Measurements from ENCODE around the gene PDCD11. TPM values are rescaled to one million over a fixed set of nuclear protein-coding genes. Genes with fewer than 3 reads are reported as not detected.
A peak's percentile ranks its signal among the peaks of the same experiment; 100 is the strongest.
"Not testable (repeated sequence)": the region's sequence is repeated elsewhere in the genome, so short reads cannot be mapped to it uniquely, and the experiment has no call there.

PDCD11 gene
- polyA plus RNA-seq, 2 of the 4 experiments (the other 2 are of a cell fraction): 26.2 to 32.6 TPM

GRCh38 chr10:103415581-103415980 lies 19.2 kb downstream of the PDCD11 start:
- Histone ChIP-seq H3K9me3 (no peaks in the 10 kb centered on the region), H3K4me2 (no peak overlapping the region), H3K27ac (no peak overlapping the region), H3K4me3 (no peak overlapping the region), H3K4me1 (no peaks in the 10 kb centered on the region)
- DNase-seq (ENCODE audit: low read depth in 1 of 2, low spot score in 1 of 2) (no peak), FAIRE-seq (no peak), ATAC-seq (no peak)
- TF ChIP-seq RCOR1 (IDR thresholded peaks at IDR 0.05; ENCODE audit: low read depth, low read length) (no peak), TP53 (CRISPR knock-in tag; IDR thresholded peaks at IDR 0.05) (no peak), EP300 (IDR thresholded peaks at IDR 0.05) (no peak), ZSCAN20 (CRISPR knock-in tag; IDR thresholded peaks at IDR 0.05) (no peak), JUN (IDR thresholded peaks at IDR 0.05) (no peak), CBX8 (IDR thresholded peaks at IDR 0.05) (no peak), RAD21 (conservative IDR thresholded peaks at IDR 0.05 in 1 of 2, IDR thresholded peaks at IDR 0.05 in 1 of 2) (no peak), CBX2 (IDR thresholded peaks at IDR 0.05; ENCODE audit: borderline replicate concordance, low read depth) (no peak), ZC3H11A (IDR thresholded peaks at IDR 0.05) (no peak), POLR2A (IDR thresholded peaks at IDR 0.05; ENCODE audit: low read length) (no peak), CHD2 (IDR thresholded peaks at IDR 0.05; ENCODE audit: low read length, partially characterized antibody) (no peak)
- ChIA-PET POLR2A (no interaction called here), CTCF (interaction anchor here (1.0 to 4.8 kb wide), 26 partner anchors 8 to 198 kb away, joined by 3 to 37 read pairs (median 5); partner anchors contain the start of genes ATP5MK and PDCD11)
- 85% methylated on average over 8 of the region's 8 CpGs for WGBS (ENCODE audit: missing lambda C conversion rate)

GRCh38 chr10:103416436-103417147 lies 20.2 kb downstream of the PDCD11 start:
- ChIA-PET POLR2A (no interaction called here), CTCF (interaction anchor here (0.7 to 5.5 kb wide), 55 partner anchors 9 to 273 kb away, joined by 3 to 37 read pairs (median 4); partner anchors contain the start of genes ATP5MK, CALHM1, CALHM3 and NEURL1)
- no peak overlapping the region for H3K4me3 ChIP-seq
- no peaks in the 10 kb centered on the region for H3K4me1 ChIP-seq
- no peaks in the 10 kb centered on the region for H3K9me3 ChIP-seq
- H3K27ac ChIP-seq: no peak overlapping the region
- FAIRE-seq (no peak), ATAC-seq (peak; percentile 78 to 85; a peak in 4 of 6 replicates), DNase-seq (ENCODE audit: low read depth in 1 of 2, low spot score in 1 of 2) (peak; percentile 44 to 70)
- 54% methylated on average over 8 of the region's 8 CpGs for WGBS (ENCODE audit: missing lambda C conversion rate)
- no peak for TF ChIP-seq JUNB (IDR thresholded peaks at IDR 0.05)
- TF ChIP-seq RAD21 (conservative IDR thresholded peaks at IDR 0.05 in 1 of 2, IDR thresholded peaks at IDR 0.05 in 1 of 2): peak; percentile 64 to 70
- no peak for TF ChIP-seq CBX8 (IDR thresholded peaks at IDR 0.05)
- no peak for TF ChIP-seq CBX2 (IDR thresholded peaks at IDR 0.05; ENCODE audit: borderline replicate concordance, low read depth)
- peak; percentile 74 for TF ChIP-seq CTCF (IDR thresholded peaks at IDR 0.05)
- no peak for TF ChIP-seq JUN (IDR thresholded peaks at IDR 0.05)
- TF ChIP-seq SMC3 (IDR thresholded peaks at IDR 0.05): peak; percentile 67
- no peak for TF ChIP-seq E2F6 (IDR thresholded peaks at IDR 0.05; ENCODE audit: borderline replicate concordance, low read depth)
- no peak for TF ChIP-seq HOXB13 (CRISPR knock-in tag; IDR thresholded peaks at IDR 0.05; ENCODE audit: low read depth)
- TF ChIP-seq GATA3 (IDR thresholded peaks at IDR 0.05; ENCODE audit: borderline replicate concordance): no peak
- no peak for TF ChIP-seq ELK1 (IDR thresholded peaks at IDR 0.05; ENCODE audit: low read depth, low read length)
- no peak for TF ChIP-seq ZNF302 (CRISPR knock-in tag; IDR thresholded peaks at IDR 0.05)
- TF ChIP-seq POLR2AphosphoS2 (conservative IDR thresholded peaks at IDR 0.05; ENCODE audit: low read length): no peak
- TF ChIP-seq FOXS1 (CRISPR knock-in tag; IDR thresholded peaks at IDR 0.05): no peak
- TF ChIP-seq RARB (CRISPR knock-in tag; IDR thresholded peaks at IDR 0.05): no peak
- H3K4me2 ChIP-seq: no peak overlapping the region

- FAIRE-seq, H3K4me1 ChIP-seq: not testable (repeated sequence)
Measured at GRCh38 chr10:103417148-103417469, 20.7 kb downstream of the PDCD11 start.

More at GRCh38 chr10:103417148-103417469, 20.7 kb downstream of the PDCD11 start:
- POLR2A ChIA-PET; ATAC-seq; H3K9me3 ChIP-seq; DNase-seq (ENCODE audit: low read depth in 1 of 2, low spot score in 1 of 2); H3K4me2 ChIP-seq; H3K4me3 ChIP-seq; H3K27ac ChIP-seq: not testable (repeated sequence)
- 77% methylated on average over 5 of the region's 5 CpGs for WGBS (ENCODE audit: missing lambda C conversion rate)
- CTCF ChIA-PET: interaction anchor here (0.6 to 5.5 kb wide), 40 partner anchors 9 to 268 kb away, joined by 3 to 37 read pairs (median 5); partner anchors contain the start of genes ATP5MK, CALHM1, CALHM3 and NEURL1
